ENCODE measurements around the gene GAA.

GRCh38 chr17:80109713-80110446, 8.5 kb downstream of the GAA start:
- TF ChIP-seq CTCF (conservative IDR thresholded peaks at IDR 0.05; ENCODE audit: low read length) = no peak
- TF ChIP-seq EZH2phosphoT487 (IDR thresholded peaks at IDR 0.05; ENCODE audit: borderline replicate concordance) = no peak

Data from Loucy (cell line).